ENCODE results near the gene FUT8. TPM values are rescaled to one million over a fixed set of nuclear protein-coding genes. Genes with fewer than 3 reads are reported as not detected.
"Not testable (repeated sequence)": the region's sequence is repeated elsewhere in the genome, so short reads cannot be mapped to it uniquely, and the experiment has no call there.

FUT8 gene
- total RNA-seq, 4 donors from 2014 or later, result 7.9 to 27.5 (median 12.8) TPM

GRCh38 chr14:65631040-65631439, 218.5 kb downstream of the FUT8 start:
- Histone ChIP-seq H3K4me3 (no peak overlapping the region), H3K27me3 (no peaks in the 10 kb centered on the region), H3K4me1 (no peaks in the 10 kb centered on the region), H3K27ac (no peak overlapping the region), H3K9me3 (peaks cover 5 to 10% of the 10 kb centered on the region in 2 donors), H3K36me3 (peaks cover 0 to 12% (median 0%) of the 10 kb centered on the region in 4 donors)
- no peak for DNase-seq
- TF ChIP-seq EP300 (IDR thresholded peaks at IDR 0.05; ENCODE audit: low read depth), result no peak
- TF ChIP-seq, protein P1, sequence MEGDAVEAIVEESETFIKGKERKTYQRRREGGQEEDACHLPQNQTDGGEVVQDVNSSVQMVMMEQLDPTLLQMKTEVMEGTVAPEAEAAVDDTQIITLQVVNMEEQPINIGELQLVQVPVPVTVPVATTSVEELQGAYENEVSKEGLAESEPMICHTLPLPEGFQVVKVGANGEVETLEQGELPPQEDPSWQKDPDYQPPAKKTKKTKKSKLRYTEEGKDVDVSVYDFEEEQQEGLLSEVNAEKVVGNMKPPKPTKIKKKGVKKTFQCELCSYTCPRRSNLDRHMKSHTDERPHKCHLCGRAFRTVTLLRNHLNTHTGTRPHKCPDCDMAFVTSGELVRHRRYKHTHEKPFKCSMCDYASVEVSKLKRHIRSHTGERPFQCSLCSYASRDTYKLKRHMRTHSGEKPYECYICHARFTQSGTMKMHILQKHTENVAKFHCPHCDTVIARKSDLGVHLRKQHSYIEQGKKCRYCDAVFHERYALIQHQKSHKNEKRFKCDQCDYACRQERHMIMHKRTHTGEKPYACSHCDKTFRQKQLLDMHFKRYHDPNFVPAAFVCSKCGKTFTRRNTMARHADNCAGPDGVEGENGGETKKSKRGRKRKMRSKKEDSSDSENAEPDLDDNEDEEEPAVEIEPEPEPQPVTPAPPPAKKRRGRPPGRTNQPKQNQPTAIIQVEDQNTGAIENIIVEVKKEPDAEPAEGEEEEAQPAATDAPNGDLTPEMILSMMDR (IDR thresholded peaks at IDR 0.05), result no peak
- no peak for TF ChIP-seq POLR2AphosphoS5 (IDR thresholded peaks at IDR 0.05)
- no peak for TF ChIP-seq POLR2A (IDR thresholded peaks at IDR 0.05)
- intact Hi-C loops (cut with DNase I; ENCODE audit: low total_unique reads) (no loop called here), in situ Hi-C loops (cut with MboI; ENCODE audit: low pct_ligation_motif_present in 1 of 4, low pct_unique_long_range_greater_than_20kb in 1 of 4, low sequenced_read_pairs in 3 of 4) (no loop called here)
- WGBS, 2 donors (ENCODE audit: low coverage in 1 of 2), result 48 to 50% methylated on average over 1 of the region's 1 CpG

GRCh38 chr14:65632487-65632886, 220.0 kb downstream of the FUT8 start:
- peaks cover 5 to 10% of the 10 kb centered on the region in 2 donors for H3K9me3 ChIP-seq
- no peak overlapping the region for H3K4me3 ChIP-seq
- no peak for TF ChIP-seq EP300 (IDR thresholded peaks at IDR 0.05; ENCODE audit: low read depth)
- H3K4me1 ChIP-seq, result peaks cover 0 to under 1% (median 0%) of the 10 kb centered on the region in 4 donors
- H3K36me3 ChIP-seq, result peaks cover 0 to 12% (median 0%) of the 10 kb centered on the region in 4 donors
- H3K27me3 ChIP-seq, result no peaks in the 10 kb centered on the region
- intact Hi-C loops (cut with DNase I; ENCODE audit: low total_unique reads) (no loop called here), in situ Hi-C loops (cut with MboI; ENCODE audit: low pct_ligation_motif_present in 1 of 4, low pct_unique_long_range_greater_than_20kb in 1 of 4, low sequenced_read_pairs in 3 of 4) (no loop called here)
- H3K27ac ChIP-seq, result no peak overlapping the region
- DNase-seq, result no peak
- WGBS, 2 donors (ENCODE audit: low coverage in 1 of 2), result 94 to 100% methylated on average over 1 of the region's 1 CpG

- WGBS, 2 donors (ENCODE audit: low coverage in 1 of 2), result 93% methylated on average over 7 of the region's 26 CpGs; no CpG with 5 or more reads in 1 of the 2 donors
- in situ Hi-C loops (cut with MboI; ENCODE audit: low pct_ligation_motif_present in 1 of 4, low pct_unique_long_range_greater_than_20kb in 1 of 4, low sequenced_read_pairs in 3 of 4), result not testable (repeated sequence)
Measured at GRCh38 chr14:65633666-65634065, 221.1 kb downstream of the FUT8 start.

DNA sequence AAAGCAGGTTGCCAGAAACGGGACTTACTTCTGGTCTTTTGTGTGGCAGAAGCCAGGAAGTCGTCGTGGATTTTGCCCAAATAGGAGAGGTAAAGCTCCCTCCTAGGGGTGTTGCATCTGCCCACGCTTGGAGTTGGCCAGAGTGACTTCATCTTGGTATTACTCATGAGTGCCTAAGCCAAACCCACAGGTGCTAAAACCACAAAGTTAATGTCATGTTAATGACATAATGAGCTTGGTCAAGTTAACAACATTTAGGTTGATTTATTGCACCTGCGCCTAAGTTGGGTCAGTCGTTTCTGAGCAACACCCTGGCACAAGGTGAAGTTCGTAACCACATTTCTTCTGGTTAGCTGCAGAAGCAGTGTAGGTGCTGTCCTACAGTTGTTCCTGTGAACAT, 225.2 kb downstream of the FUT8 start:
- Histone ChIP-seq H3K4me3 (no peak overlapping the region), H3K27me3 (no peaks in the 10 kb centered on the region), H3K9me3 (peaks cover 5 to 10% of the 10 kb centered on the region in 2 donors), H3K27ac (no peak overlapping the region), H3K36me3 (peaks cover 0 to 5% (median 0%) of the 10 kb centered on the region in 4 donors), H3K4me1 (peaks cover 0 to 5% (median 2%) of the 10 kb centered on the region in 4 donors)
- in situ Hi-C loops (cut with MboI; ENCODE audit: low pct_ligation_motif_present in 1 of 4, low pct_unique_long_range_greater_than_20kb in 1 of 4, low sequenced_read_pairs in 3 of 4), result no loop called here
- no peak for TF ChIP-seq POLR2AphosphoS5 (IDR thresholded peaks at IDR 0.05)
- TF ChIP-seq EP300 (IDR thresholded peaks at IDR 0.05; ENCODE audit: low read depth), result no peak
- TF ChIP-seq, protein P1 (IDR thresholded peaks at IDR 0.05), result no peak
- TF ChIP-seq POLR2A (IDR thresholded peaks at IDR 0.05), result no peak
- intact Hi-C loops (cut with DNase I; ENCODE audit: low total_unique reads), result no loop called here
- no peak for DNase-seq
- WGBS, 2 donors (ENCODE audit: low coverage in 1 of 2), result 60 to 71% methylated on average over 2 to 7 of the region's 7 CpGs

More at GRCh38 chr14:65633666-65634065, 221.1 kb downstream of the FUT8 start:
- Histone ChIP-seq H3K36me3 (peaks cover 0 to 12% (median 0%) of the 10 kb centered on the region in 4 donors), H3K9me3 (peaks cover 5 to 10% of the 10 kb centered on the region in 2 donors)
- H3K4me3 ChIP-seq; intact Hi-C loops (cut with DNase I; ENCODE audit: low total_unique reads); H3K27ac ChIP-seq; H3K27me3 ChIP-seq; DNase-seq; H3K4me1 ChIP-seq: not testable (repeated sequence)

- H3K27ac ChIP-seq, result no peak overlapping the region
- intact Hi-C loops (cut with DNase I; ENCODE audit: low total_unique reads), result no loop called here
- no peaks in the 10 kb centered on the region for H3K27me3 ChIP-seq
- peaks cover 0 to 5% (median 2%) of the 10 kb centered on the region in 4 donors for H3K4me1 ChIP-seq
- no peak for TF ChIP-seq POLR2AphosphoS5 (IDR thresholded peaks at IDR 0.05)
- TF ChIP-seq POLR2A (IDR thresholded peaks at IDR 0.05), result no peak
- no peak for TF ChIP-seq EP300 (IDR thresholded peaks at IDR 0.05; ENCODE audit: low read depth)
- H3K9me3 ChIP-seq, result peaks cover 5 to 10% of the 10 kb centered on the region in 2 donors
- H3K36me3 ChIP-seq, result peaks cover 0 to 5% (median 0%) of the 10 kb centered on the region in 4 donors
- WGBS, 2 donors (ENCODE audit: low coverage in 1 of 2), result 88 to 100% methylated on average over 1 of the region's 1 CpG
- no peak overlapping the region for H3K4me3 ChIP-seq
- no peak for DNase-seq
- in situ Hi-C loops (cut with MboI; ENCODE audit: low pct_ligation_motif_present in 1 of 4, low pct_unique_long_range_greater_than_20kb in 1 of 4, low sequenced_read_pairs in 3 of 4), result no loop called here
Measured at GRCh38 chr14:65639216-65639615, 226.7 kb downstream of the FUT8 start.
